Ovary (tissue), 9 donors: ENCODE data around the gene GULP1. TPM values are rescaled to one million over a fixed set of nuclear protein-coding genes. Genes with fewer than 3 reads are reported as not detected.
A peak's percentile ranks its signal among the peaks of the same experiment; 100 is the strongest.

Experiments
- DNase-seq, 5 donors: peaks; one replicate each; pipeline ENCODE4 v3.0.0-alpha.2; 2019 to 2020
- H3K27ac ChIP-seq, 2 donors: fragments of 200-600 bp; one replicate each; pipeline versions ENCODE4 v1.5.1 to v1.8.0; 2019 to 2022
- H3K27me3 ChIP-seq: fragments of 200-600 bp; one replicate; pipeline ENCODE4 v1.8.0; 2022
- H3K36me3 ChIP-seq: fragments of 200-600 bp; sonication (generic); one replicate; pipeline ENCODE4 v1.5.1; 2019
- H3K4me1 ChIP-seq: one replicate; pipeline ENCODE4 v1.8.1; 2013; ENCODE audit warnings: mild to moderate bottlenecking, moderate library complexity; ENCODE audit not compliant: insufficient read depth
- H3K4me3 ChIP-seq: fragments of 200-600 bp; sonication (generic); one replicate; pipeline ENCODE4 v1.5.1; 2017
- H3K9me3 ChIP-seq, 2 donors: fragments of 200-600 bp in 1 of 2; sonication (generic) in 1 of 2; one replicate each; pipeline versions ENCODE4 v1.5.1 to v1.8.1; 2013 to 2019; ENCODE audit warnings: mild to moderate bottlenecking in 1 of 2, moderate library complexity in 1 of 2
- EP300 ChIP-seq: sonication (generic); formaldehyde crosslinking; IDR thresholded peaks from one replicate; pipeline ENCODE4 v1.6.1; 2017; ENCODE audit warnings: antibody characterized with exemption
- POLR2A ChIP-seq: fragments of 450-650 bp; IDR thresholded peaks from one replicate; pipeline ENCODE4 v1.6.1; 2017; ENCODE audit warnings: antibody characterized with exemption, mild to moderate bottlenecking, moderate library complexity
- WGBS, 3 donors: extraction: QIAGEN DNeasy Blood & Tissue Kit in 1 of 3; methylation state at CpG; one replicate each; pipeline versions ENCODE4 v1.1.5 to v1.1.7; 2013 to 2017; 5-methylcytosine and 5-hydroxymethylcytosine counted together
- intact Hi-C, 4 donors: fragments of 100-400 bp; cut with DNase I; formaldehyde crosslinking; loops; one replicate each; pipeline versions ENCODE4 v1.11.0 to v1.15.1; 2022 to 2023
- polyA plus RNA-seq, 2 donors: library from polyadenylated mRNA; stranded (reverse); fragments of 200-250 nt in 1 of 2; fragments of 350-450 nt in 1 of 2; fragmentation: Illumina TruSeq in 1 of 2; extraction: RNeasy Lipid Tissue Mini Kit (QIAGEN cat#74804) in 1 of 2; gene quantifications; one replicate each; pipeline ENCODE4 v1.2.3, GENCODE V29; 2013 to 2014
- total RNA-seq, 7 donors: library from RNA; depleted of rRNA in 2 of 7; stranded (reverse); fragments of >200 nt in 2 of 7; fragmentation: NEBNext Ultra II Directional in 3 of 7; extraction: Animal tissue kit (Norgen Biotek cat#: 25700) in 3 of 7; gene quantifications; one replicate each; pipeline versions ENCODE4 v1.1.0 to v1.2.4, GENCODE V29; 2016 to 2023
- TF ChIP-seq, protein P1 (sequence below), 3 donors: fragments of 450-650 bp in 2 of 3; fragments of 200-600 bp in 1 of 3; IDR thresholded peaks; one replicate each; pipeline versions ENCODE4 v1.5.1 to v1.8.0; 2016 to 2022; ENCODE audit warnings: antibody characterized with exemption in 3 of 3, mild to moderate bottlenecking in 1 of 3
- donor health status: DM: no; HTN: no; CAD: no; lungs with moderate emphysema.
- donor health status: DM: no; HTN: no; CAD: no.
- donor health status: Bipolar disorder and iron deficiency.
- donor health status: DM: yes; HTN: yes; CAD: no.
- donor health status: DM: no; HTN: no; CAD: no.
- donor health status: DM: yes; HTN: yes; CAD: no.

GULP1 gene
- total and polyA plus RNA-seq, 9 donors, result 22.3 to 57.7 (median 42.9) TPM

DNA sequence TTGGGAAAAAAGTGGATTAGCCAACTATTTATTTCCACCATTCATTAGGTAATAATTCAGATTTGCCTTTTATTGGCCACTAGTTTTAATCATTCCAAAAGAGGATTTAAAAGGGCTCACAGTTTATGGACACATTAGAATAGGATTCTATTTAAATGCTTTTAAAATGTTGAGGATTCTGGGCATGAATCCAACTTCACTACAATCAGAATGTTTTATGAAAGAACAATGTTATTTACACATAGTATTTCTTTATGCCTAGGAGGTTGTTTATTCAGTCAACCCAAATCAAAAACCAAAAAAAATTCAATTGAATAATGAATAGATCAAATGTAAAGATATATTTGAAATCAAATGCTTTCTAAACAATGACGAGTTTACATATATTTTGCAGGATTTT lies 232.2 kb downstream of the GULP1 start:
- no peak overlapping the region for H3K27ac ChIP-seq

GRCh38 chr2:188524519-188525113 lies 232.9 kb downstream of the GULP1 start:
- Histone ChIP-seq H3K4me1 (peaks cover 2% of the 10 kb centered on the region), H3K27me3 (no peaks in the 10 kb centered on the region), H3K4me3 (no peak overlapping the region), H3K36me3 (no peaks in the 10 kb centered on the region), H3K27ac (no peak overlapping the region), H3K9me3 (no peaks in the 10 kb centered on the region)
- WGBS, 3 donors, result 0 to 3% (median 1%) methylated on average over 2 of the region's 2 CpGs
- DNase-seq, result peak in 3 of 5 donors; percentile 31 to 47 (median 47)
- intact Hi-C loops, result loop anchor here in 3 of 4 donors (5.0 to 10.0 kb wide), 4 partner anchors 453 to 890 kb away; no protein-coding TSS in a partner anchor
- TF ChIP-seq, protein P1, sequence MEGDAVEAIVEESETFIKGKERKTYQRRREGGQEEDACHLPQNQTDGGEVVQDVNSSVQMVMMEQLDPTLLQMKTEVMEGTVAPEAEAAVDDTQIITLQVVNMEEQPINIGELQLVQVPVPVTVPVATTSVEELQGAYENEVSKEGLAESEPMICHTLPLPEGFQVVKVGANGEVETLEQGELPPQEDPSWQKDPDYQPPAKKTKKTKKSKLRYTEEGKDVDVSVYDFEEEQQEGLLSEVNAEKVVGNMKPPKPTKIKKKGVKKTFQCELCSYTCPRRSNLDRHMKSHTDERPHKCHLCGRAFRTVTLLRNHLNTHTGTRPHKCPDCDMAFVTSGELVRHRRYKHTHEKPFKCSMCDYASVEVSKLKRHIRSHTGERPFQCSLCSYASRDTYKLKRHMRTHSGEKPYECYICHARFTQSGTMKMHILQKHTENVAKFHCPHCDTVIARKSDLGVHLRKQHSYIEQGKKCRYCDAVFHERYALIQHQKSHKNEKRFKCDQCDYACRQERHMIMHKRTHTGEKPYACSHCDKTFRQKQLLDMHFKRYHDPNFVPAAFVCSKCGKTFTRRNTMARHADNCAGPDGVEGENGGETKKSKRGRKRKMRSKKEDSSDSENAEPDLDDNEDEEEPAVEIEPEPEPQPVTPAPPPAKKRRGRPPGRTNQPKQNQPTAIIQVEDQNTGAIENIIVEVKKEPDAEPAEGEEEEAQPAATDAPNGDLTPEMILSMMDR (IDR thresholded peaks at IDR 0.05), result peak; percentile 48 to 57 (median 51)
- TF ChIP-seq POLR2A (no peak), EP300 (no peak)

More for the DNA sequence above, 232.2 kb downstream of the GULP1 start:
- DNase-seq, result no peak
- 88 to 90% (median 90%) methylated on average over 1 of the region's 1 CpG for WGBS, 3 donors
- intact Hi-C loops, result loop anchor here in 2 of 4 donors (5.0 to 10.0 kb wide), 3 partner anchors 453 to 891 kb away; no protein-coding TSS in a partner anchor
- TF ChIP-seq POLR2A, result no peak
- no peak for TF ChIP-seq EP300
- TF ChIP-seq, protein P1 (IDR thresholded peaks at IDR 0.05), result no peak
- Histone ChIP-seq H3K27me3 (no peaks in the 10 kb centered on the region), H3K4me1 (peaks cover 2% of the 10 kb centered on the region), H3K9me3 (no peaks in the 10 kb centered on the region), H3K36me3 (no peaks in the 10 kb centered on the region), H3K4me3 (no peak overlapping the region)

GRCh38 chr2:188526701-188527100 lies 235.0 kb downstream of the GULP1 start:
- TF ChIP-seq POLR2A (no peak), EP300 (no peak)
- TF ChIP-seq, protein P1 (IDR thresholded peaks at IDR 0.05), result no peak
- no peak overlapping the region for H3K4me3 ChIP-seq
- no peak for DNase-seq
- H3K27me3 ChIP-seq, result no peaks in the 10 kb centered on the region
- no peaks in the 10 kb centered on the region for H3K9me3 ChIP-seq
- H3K27ac ChIP-seq, result no peak overlapping the region
- intact Hi-C loops, result loop anchor here in 3 of 4 donors (2.0 to 10.0 kb wide), 3 partner anchors 448 to 888 kb away; partner anchors contain the start of gene COL3A1 (in 1 of the 3)
- H3K4me1 ChIP-seq, result peaks cover 2% of the 10 kb centered on the region
- H3K36me3 ChIP-seq, result no peaks in the 10 kb centered on the region

DNA sequence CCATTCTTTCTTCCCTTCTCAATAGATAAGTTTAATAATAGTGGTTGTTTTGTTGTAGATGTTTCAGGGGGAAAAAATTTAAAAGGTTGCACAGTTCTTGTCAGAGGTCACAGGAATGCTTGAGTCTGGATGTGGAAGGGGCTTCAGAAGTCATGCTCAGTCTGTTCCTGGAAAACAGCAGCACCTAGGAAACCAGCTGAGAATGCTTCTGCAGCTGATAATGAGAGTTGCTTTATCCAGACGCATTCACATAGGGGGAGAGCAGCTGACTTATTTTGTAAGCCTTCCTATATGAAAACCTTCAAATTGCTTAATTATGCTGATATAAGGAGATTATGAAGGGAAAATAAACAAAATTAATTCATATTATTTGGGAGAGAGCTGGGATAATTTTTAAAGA lies 235.5 kb downstream of the GULP1 start:
- Histone ChIP-seq H3K4me1 (peaks cover 2% of the 10 kb centered on the region), H3K9me3 (no peaks in the 10 kb centered on the region), H3K27me3 (no peaks in the 10 kb centered on the region), H3K4me3 (no peak overlapping the region), H3K27ac (no peak overlapping the region), H3K36me3 (no peaks in the 10 kb centered on the region)
- WGBS, 3 donors, result 3 to 19% (median 7%) methylated on average over 1 of the region's 1 CpG
- no peak for DNase-seq
- intact Hi-C loops, result loop anchor here in 3 of 4 donors (2.0 to 10.0 kb wide), 3 partner anchors 448 to 888 kb away; partner anchors contain the start of gene COL3A1 (in 1 of the 3)
- TF ChIP-seq, protein P1 (IDR thresholded peaks at IDR 0.05), result no peak
- TF ChIP-seq EP300 (no peak), POLR2A (no peak)
